Caco-2 (cell line): ENCODE measurements around the gene JUP. TPM values are rescaled to one million over a fixed set of nuclear protein-coding genes. Genes with fewer than 3 reads are reported as not detected.

Experiments
- BruUV-seq: library from RNA; stranded (reverse); fragments of 400-500 nt; replicated peaks from 2 replicates; lab custom pipeline; 2021; lab: Mats Ljungman, UMichigan
- CTCF ChIA-PET: fragments of 300-600 bp; sonication (Branson Sonifier 250); formaldehyde crosslinking; loops from one replicate; lab custom pipeline; 2022; ENCODE audit warnings: antibody characterized with exemption; lab: Charles Lee
- POLR2A ChIA-PET: fragments of 300-600 bp; sonication (Branson Sonifier 250); formaldehyde crosslinking; loops from one replicate; lab custom pipeline; 2022; ENCODE audit warnings: antibody characterized with exemption; lab: Charles Lee
- DNase-seq, 2 experiments: peaks; one replicate each; pipeline versions ENCODE4 v3.0.0 to v3.0.0-alpha.2; 2020 to 2022
- H3K27me3 ChIP-seq: replicated peaks from 2 replicates; pipeline ENCODE4 v1.6.0; 2011; ENCODE audit warnings: low read length; ENCODE audit not compliant: control insufficient read depth, insufficient read depth
- H3K36me3 ChIP-seq: 2 replicates; pipeline ENCODE4 v1.5.1; 2011; ENCODE audit warnings: low read length; ENCODE audit not compliant: control insufficient read depth, insufficient read depth
- H3K4me1 ChIP-seq: fragments of 250-450 bp; sonication (Bioruptor Pico); 2 replicates; pipeline ENCODE4 v1.5.1; 2020; ENCODE audit warnings: mild to moderate bottlenecking
- H3K4me3 ChIP-seq: 2 replicates; pipeline ENCODE4 v1.5.1; 2011; ENCODE audit warnings: low read depth, mild to moderate bottlenecking, control low read depth, low read length
- H3K9me3 ChIP-seq: fragments of 250-450 bp; sonication (Bioruptor Pico); 2 replicates; pipeline ENCODE4 v1.5.1; 2020; ENCODE audit warnings: mild to moderate bottlenecking, moderate library complexity
- H3K27ac Mint-ChIP-seq: one replicate; pipeline ENCODE4 v1.8.0; 2022; ENCODE audit warnings: mixed read lengths; ENCODE audit not compliant: unreplicated experiment
- H3K27me3 Mint-ChIP-seq: one replicate; pipeline ENCODE4 v1.8.0; 2022; ENCODE audit warnings: mixed read lengths; ENCODE audit not compliant: insufficient read depth, unreplicated experiment
- H3K36me3 Mint-ChIP-seq: one replicate; pipeline ENCODE4 v1.8.0; 2022; ENCODE audit warnings: mild to moderate bottlenecking, mixed read lengths; ENCODE audit not compliant: insufficient read depth, unreplicated experiment
- H3K4me1 Mint-ChIP-seq: one replicate; pipeline ENCODE4 v1.8.0; 2022; ENCODE audit warnings: low read depth, mixed read lengths; ENCODE audit not compliant: unreplicated experiment
- H3K4me3 Mint-ChIP-seq: one replicate; pipeline ENCODE4 v1.8.0; 2022; ENCODE audit warnings: mild to moderate bottlenecking, moderate library complexity, mixed read lengths; ENCODE audit not compliant: unreplicated experiment
- H3K9me3 Mint-ChIP-seq: one replicate; pipeline ENCODE4 v1.8.0; 2022; ENCODE audit warnings: mixed read lengths; ENCODE audit not compliant: unreplicated experiment
- intact Hi-C: fragments of 100-400 bp; cut with micrococcal nuclease; formaldehyde crosslinking; loops from one replicate; pipeline ENCODE4 v1.10.0; 2022; ENCODE audit not compliant: unreplicated experiment
- total RNA-seq: library from RNA; stranded (reverse); gene quantifications from 2 replicates; pipeline ENCODE4 v1.2.3, GENCODE V29; 2022
- TF ChIP-seq, protein P1 (sequence below), 2 experiments: fragments of 200-600 bp in 1 of 2; IDR thresholded peaks; 1 replicate in 1 of 2; 2 replicates in 1 of 2; pipeline versions ENCODE4 v1.5.1 to v1.8.0; 2011 to 2022; ENCODE audit warnings: antibody characterized with exemption in 1 of 2, control low read depth in 1 of 2, inconsistent platforms in 1 of 2, low read depth in 1 of 2, low read length in 1 of 2, mild to moderate bottlenecking in 1 of 2, moderate library complexity in 1 of 2; ENCODE audit not compliant: insufficient read depth in 1 of 2, severe bottlenecking in 1 of 2, unreplicated experiment in 1 of 2

Gene JUP
- total RNA-seq, 1 experiment from 2014 or later, result 419 TPM

DNA sequence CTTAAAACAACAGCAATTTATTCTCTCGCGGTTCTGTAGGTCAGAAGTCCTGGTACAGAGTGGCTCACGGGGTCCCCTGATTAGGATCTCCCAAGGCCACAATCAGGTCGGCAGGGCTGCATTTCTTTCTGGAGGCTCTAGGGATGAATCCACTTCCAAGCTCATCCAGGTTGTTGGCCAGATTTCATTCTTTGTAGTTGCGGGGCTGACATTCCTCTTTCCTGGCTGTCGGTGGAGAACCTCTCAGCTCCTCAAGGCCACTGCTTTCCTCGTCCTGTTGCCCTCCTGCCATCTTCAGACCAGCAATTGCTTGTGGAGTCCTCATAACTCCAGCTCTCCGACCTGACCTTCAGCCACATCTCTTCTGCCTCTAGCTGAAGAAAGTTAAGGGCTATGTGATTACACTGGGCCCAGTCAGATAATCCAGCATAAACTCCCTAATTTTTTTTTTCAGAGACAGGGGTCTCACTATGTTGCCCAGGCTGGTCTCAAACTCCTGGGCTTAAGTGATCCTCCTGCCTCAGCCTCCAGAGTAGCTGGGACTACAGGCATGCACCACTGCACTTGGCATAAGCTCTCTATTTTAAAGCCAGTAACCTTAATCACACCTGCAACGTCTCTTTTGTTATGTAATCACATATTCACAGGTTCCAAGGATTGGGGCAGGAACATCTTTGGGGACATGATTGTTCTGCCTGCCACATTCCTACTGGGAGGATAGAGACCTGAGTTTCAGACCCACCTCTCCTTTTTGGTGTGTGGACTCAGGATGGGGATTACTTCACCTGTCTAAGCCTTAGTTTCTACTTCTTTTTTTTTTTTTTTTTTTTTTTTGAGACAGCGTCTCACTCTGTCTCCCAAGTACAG is 78.5 kb downstream of the JUP start:
- Histone ChIP-seq H3K27me3 (no peaks in the 10 kb centered on the region), H3K9me3 (no peaks in the 10 kb centered on the region), H3K4me1 (no peaks in the 10 kb centered on the region), H3K4me3 (no peak overlapping the region), H3K36me3 (no peaks in the 10 kb centered on the region)
- no peaks in the 10 kb centered on the region for H3K27me3 Mint-ChIP-seq
- no peak overlapping the region for H3K4me3 Mint-ChIP-seq
- no peaks in the 10 kb centered on the region for H3K36me3 Mint-ChIP-seq
- intact Hi-C loops, result no loop called here
- CTCF ChIA-PET, result interaction anchor here (0.7 kb wide), 1 partner anchor 12 kb away, joined by 3 read pairs; no protein-coding TSS in a partner anchor
- peaks cover 7% of the 10 kb centered on the region for H3K4me1 Mint-ChIP-seq
- TF ChIP-seq, protein P1, sequence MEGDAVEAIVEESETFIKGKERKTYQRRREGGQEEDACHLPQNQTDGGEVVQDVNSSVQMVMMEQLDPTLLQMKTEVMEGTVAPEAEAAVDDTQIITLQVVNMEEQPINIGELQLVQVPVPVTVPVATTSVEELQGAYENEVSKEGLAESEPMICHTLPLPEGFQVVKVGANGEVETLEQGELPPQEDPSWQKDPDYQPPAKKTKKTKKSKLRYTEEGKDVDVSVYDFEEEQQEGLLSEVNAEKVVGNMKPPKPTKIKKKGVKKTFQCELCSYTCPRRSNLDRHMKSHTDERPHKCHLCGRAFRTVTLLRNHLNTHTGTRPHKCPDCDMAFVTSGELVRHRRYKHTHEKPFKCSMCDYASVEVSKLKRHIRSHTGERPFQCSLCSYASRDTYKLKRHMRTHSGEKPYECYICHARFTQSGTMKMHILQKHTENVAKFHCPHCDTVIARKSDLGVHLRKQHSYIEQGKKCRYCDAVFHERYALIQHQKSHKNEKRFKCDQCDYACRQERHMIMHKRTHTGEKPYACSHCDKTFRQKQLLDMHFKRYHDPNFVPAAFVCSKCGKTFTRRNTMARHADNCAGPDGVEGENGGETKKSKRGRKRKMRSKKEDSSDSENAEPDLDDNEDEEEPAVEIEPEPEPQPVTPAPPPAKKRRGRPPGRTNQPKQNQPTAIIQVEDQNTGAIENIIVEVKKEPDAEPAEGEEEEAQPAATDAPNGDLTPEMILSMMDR (IDR thresholded peaks at IDR 0.05; ENCODE audit: insufficient read depth in 1 of 2, low read depth in 1 of 2, low read length in 1 of 2, severe bottlenecking in 1 of 2, unreplicated experiment in 1 of 2), result no peak
- H3K9me3 Mint-ChIP-seq, result no peaks in the 10 kb centered on the region
- no TSS peak for BruUV-seq
- no peak for DNase-seq
- no peak overlapping the region for H3K27ac Mint-ChIP-seq
- POLR2A ChIA-PET, result interaction anchor here (0.8 to 1.3 kb wide), 3 partner anchors 19 to 79 kb away, joined by 3 to 5 read pairs (median 3); partner anchors contain the start of gene JUP

DNA sequence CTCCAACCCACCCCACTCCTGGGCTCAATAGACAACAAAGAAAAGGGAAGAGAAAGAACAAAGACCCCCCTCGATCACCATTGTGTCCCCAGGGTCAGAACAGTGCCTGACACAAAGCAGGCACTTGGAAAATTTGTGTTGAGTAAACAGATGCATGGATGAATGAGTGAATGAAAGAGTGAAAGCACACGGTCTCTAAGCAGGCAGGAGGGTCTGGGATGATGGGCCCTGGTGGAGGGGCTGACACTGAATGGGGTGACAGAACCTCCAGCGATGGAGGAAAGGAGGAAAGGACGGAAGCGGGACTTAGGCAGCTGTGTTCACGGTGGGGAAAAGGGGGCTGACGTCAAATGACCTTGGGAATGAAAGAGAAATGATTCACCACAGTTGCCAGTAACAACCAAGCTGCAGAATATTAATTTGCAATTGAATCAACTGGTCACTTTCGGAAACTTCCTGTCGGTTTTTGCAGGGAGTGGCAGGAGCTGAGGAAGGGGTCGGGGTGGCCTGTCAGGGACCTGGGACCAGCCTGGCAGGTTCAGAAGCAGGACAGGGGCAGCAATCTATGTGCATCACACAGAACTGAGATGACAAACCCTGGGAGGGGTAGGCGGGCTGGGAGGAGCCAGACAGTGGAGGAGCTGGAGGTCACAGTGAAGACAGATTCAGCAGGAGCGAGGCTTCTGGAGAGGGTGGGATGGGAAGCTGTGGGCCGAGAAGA is 81.1 kb downstream of the JUP start:
- H3K36me3 Mint-ChIP-seq, result no peaks in the 10 kb centered on the region

More for the DNA sequence above, 81.1 kb downstream of the JUP start:
- Histone ChIP-seq H3K9me3 (no peaks in the 10 kb centered on the region), H3K36me3 (no peaks in the 10 kb centered on the region), H3K4me3 (no peak overlapping the region), H3K27me3 (no peaks in the 10 kb centered on the region), H3K4me1 (no peaks in the 10 kb centered on the region)
- Mint-ChIP-seq H3K4me1 (peaks cover 7% of the 10 kb centered on the region), H3K9me3 (no peaks in the 10 kb centered on the region), H3K27ac (no peak overlapping the region), H3K27me3 (no peaks in the 10 kb centered on the region), H3K4me3 (no peak overlapping the region)
- BruUV-seq, result no TSS peak
- no peak for DNase-seq
- TF ChIP-seq, protein P1 (IDR thresholded peaks at IDR 0.05; ENCODE audit: insufficient read depth in 1 of 2, low read depth in 1 of 2, low read length in 1 of 2, severe bottlenecking in 1 of 2, unreplicated experiment in 1 of 2), result no peak
- ChIA-PET POLR2A (interaction anchor here (0.6 kb wide), 1 partner anchor 13 kb away, joined by 3 read pairs; no protein-coding TSS in a partner anchor), CTCF (interaction anchor here (0.7 kb wide), 1 partner anchor 9 kb away, joined by 3 read pairs; no protein-coding TSS in a partner anchor)
- intact Hi-C loops, result no loop called here

Other genes starting within 250 kb of the JUP start
- not detected in 2 replicates for gene KRT9, start 214.7 kb downstream of the JUP start, total RNA-seq
- gene KRT14, start 199.8 kb downstream of the JUP start, total RNA-seq, result not detected in 2 replicates
- gene KRT16, start 173.9 kb downstream of the JUP start, total RNA-seq, result not detected in 2 replicates
- gene KRT17, start 162.1 kb downstream of the JUP start, total RNA-seq, result 2.8 and 3.4 TPM in 2 replicates
- gene EIF1, start 97.8 kb downstream of the JUP start, total RNA-seq, result 759 and 783 TPM in 2 replicates
- 0.75 TPM in 1 of 2 replicates, not detected in the other for gene GAST, start 74.4 kb downstream of the JUP start, total RNA-seq
- 3.2 and 3.3 TPM in 2 replicates for gene HAP1, start 52.1 kb downstream of the JUP start, total RNA-seq
- gene P3H4, start 25.2 kb upstream of the JUP start, total RNA-seq, result 34.1 and 39.2 TPM in 2 replicates
- gene FKBP10, start 26.3 kb upstream of the JUP start, total RNA-seq, result 112 and 132 TPM in 2 replicates
- 85.4 and 94.5 TPM in 2 replicates for gene NT5C3B, start 49.5 kb upstream of the JUP start, total RNA-seq
- gene KLHL10, start 51.1 kb upstream of the JUP start, total RNA-seq, result not detected in 2 replicates
- 20.3 and 22.2 TPM in 2 replicates for gene KLHL11, start 78.7 kb upstream of the JUP start, total RNA-seq
- 246 and 252 TPM in 2 replicates for gene ACLY, start 132.2 kb upstream of the JUP start, total RNA-seq
- gene ODAD4, start 143.9 kb upstream of the JUP start, total RNA-seq, result 0.98 and 1.3 TPM in 2 replicates
- gene CNP, start 180.1 kb upstream of the JUP start, total RNA-seq, result 90.1 and 94.5 TPM in 2 replicates
- 147 and 156 TPM in 2 replicates for gene DNAJC7, start 230.7 kb upstream of the JUP start, total RNA-seq
- gene NKIRAS2, start 233.4 kb upstream of the JUP start, total RNA-seq, result 51.6 and 55.0 TPM in 2 replicates